NCI-H1930 (cell line): ENCODE measurements around the gene RMND5A.

ENCODE experiments used
- DNase-seq, 2 experiments: peaks; one replicate each; lab custom pipeline; 2025; lab: John Stamatoyannopoulos, UW

The RMND5A gene

GRCh38 chr2:86765310-86765695 lies 45.2 kb downstream of the RMND5A start:
- no peak for DNase-seq

- DNase-seq: no peak
These were observed 48.3 kb downstream of the RMND5A start for GRCh38 chr2:86768189-86768949.

GRCh38 chr2:86769838-86770237 lies 49.7 kb downstream of the RMND5A start:
- no peak for DNase-seq

GRCh38 chr2:86770816-86771301 lies 50.8 kb downstream of the RMND5A start:
- no peak for DNase-seq

- no peak for DNase-seq
These were observed 52.5 kb downstream of the RMND5A start for GRCh38 chr2:86772611-86773010.

GRCh38 chr2:86774862-86775261 lies 54.8 kb downstream of the RMND5A start:
- no peak for DNase-seq

- DNase-seq: no peak
These were observed 55.2 kb downstream of the RMND5A start for GRCh38 chr2:86775338-86775737.

GRCh38 chr2:86776532-86776931 lies 56.4 kb downstream of the RMND5A start:
- DNase-seq: no peak

- no peak for DNase-seq
These were observed 58.9 kb downstream of the RMND5A start for GRCh38 chr2:86778957-86779356.

- no peak for DNase-seq
These were observed 59.9 kb downstream of the RMND5A start for GRCh38 chr2:86779971-86780370.

- DNase-seq: no peak
These were observed 61.3 kb downstream of the RMND5A start for GRCh38 chr2:86781363-86781762.

GRCh38 chr2:86782748-86783147 lies 62.7 kb downstream of the RMND5A start:
- DNase-seq: no peak

GRCh38 chr2:86783615-86784339 lies 63.7 kb downstream of the RMND5A start:
- no peak for DNase-seq

- no peak for DNase-seq
These were observed 65.4 kb downstream of the RMND5A start for GRCh38 chr2:86785456-86785855.

- DNase-seq: no peak
These were observed 66.0 kb downstream of the RMND5A start for GRCh38 chr2:86786001-86786536.

GRCh38 chr2:86787736-86788135 lies 67.6 kb downstream of the RMND5A start:
- DNase-seq: no peak

- no peak for DNase-seq
These were observed 68.1 kb downstream of the RMND5A start for GRCh38 chr2:86788165-86788564.

GRCh38 chr2:86788881-86789686 lies 69.0 kb downstream of the RMND5A start:
- DNase-seq: no peak

GRCh38 chr2:86789687-86790133 lies 69.6 kb downstream of the RMND5A start:
- no peak for DNase-seq

GRCh38 chr2:86790134-86790675 lies 70.1 kb downstream of the RMND5A start:
- no peak for DNase-seq

GRCh38 chr2:86790676-86791572 lies 70.8 kb downstream of the RMND5A start, which contains the start of gene CD8A:
TSS of gene CD8A (minus strand) at chr2:86790913. CDS start at chr2:86790825, 88 bp downstream.
- DNase-seq: no peak
